Parathyroid adenoma (tissue), 2 donors: ENCODE data around the gene BBIP1.
A peak's percentile ranks its signal among the peaks of the same experiment; 100 is the strongest.

Experiments
- H2AFZ ChIP-seq: fragments of 300-600 bp; sonication (generic); one replicate; pipeline ENCODE4 v1.7.0; 2017; ENCODE audit warnings: antibody characterized with exemption, mild to moderate bottlenecking
- H3K27ac ChIP-seq: fragments of 300-600 bp; sonication (generic); one replicate; pipeline ENCODE4 v1.7.0; 2017
- H3K27me3 ChIP-seq: fragments of 300-600 bp; sonication (generic); one replicate; pipeline ENCODE4 v1.7.0; 2017; ENCODE audit warnings: low read length; ENCODE audit not compliant: control insufficient read depth, insufficient read depth
- H3K36me3 ChIP-seq: fragments of 300-600 bp; sonication (generic); one replicate; pipeline ENCODE4 v1.7.0; 2017; ENCODE audit warnings: low read length; ENCODE audit not compliant: control insufficient read depth, insufficient read depth
- H3K4me1 ChIP-seq: fragments of 300-600 bp; sonication (generic); one replicate; pipeline ENCODE4 v1.7.0; 2017; ENCODE audit warnings: control low read depth
- H3K4me2 ChIP-seq: fragments of 300-600 bp; sonication (generic); one replicate; pipeline ENCODE4 v1.7.0; 2017; ENCODE audit warnings: low read length
- H3K4me3 ChIP-seq: fragments of 300-600 bp; sonication (generic); one replicate; pipeline ENCODE4 v1.7.0; 2017; ENCODE audit warnings: low read depth, low read length
- H3K79me2 ChIP-seq: fragments of 300-600 bp; sonication (generic); one replicate; pipeline ENCODE4 v1.7.0; 2017; ENCODE audit warnings: control low read depth
- H3K9ac ChIP-seq: fragments of 300-600 bp; sonication (generic); one replicate; pipeline ENCODE4 v1.7.0; 2017; ENCODE audit warnings: mild to moderate bottlenecking
- H3K9me3 ChIP-seq: fragments of 300-600 bp; sonication (generic); one replicate; pipeline ENCODE4 v1.7.0; 2017; ENCODE audit warnings: low read length; ENCODE audit not compliant: control insufficient read depth
- TF ChIP-seq, protein P1 (sequence below): fragments of 300-600 bp; sonication (generic); IDR thresholded peaks from one replicate; pipeline ENCODE4 v1.7.0; 2017; ENCODE audit warnings: antibody characterized with exemption, mild to moderate bottlenecking
- donor health status: primary hyperparathyroidism.

Gene BBIP1

DNA sequence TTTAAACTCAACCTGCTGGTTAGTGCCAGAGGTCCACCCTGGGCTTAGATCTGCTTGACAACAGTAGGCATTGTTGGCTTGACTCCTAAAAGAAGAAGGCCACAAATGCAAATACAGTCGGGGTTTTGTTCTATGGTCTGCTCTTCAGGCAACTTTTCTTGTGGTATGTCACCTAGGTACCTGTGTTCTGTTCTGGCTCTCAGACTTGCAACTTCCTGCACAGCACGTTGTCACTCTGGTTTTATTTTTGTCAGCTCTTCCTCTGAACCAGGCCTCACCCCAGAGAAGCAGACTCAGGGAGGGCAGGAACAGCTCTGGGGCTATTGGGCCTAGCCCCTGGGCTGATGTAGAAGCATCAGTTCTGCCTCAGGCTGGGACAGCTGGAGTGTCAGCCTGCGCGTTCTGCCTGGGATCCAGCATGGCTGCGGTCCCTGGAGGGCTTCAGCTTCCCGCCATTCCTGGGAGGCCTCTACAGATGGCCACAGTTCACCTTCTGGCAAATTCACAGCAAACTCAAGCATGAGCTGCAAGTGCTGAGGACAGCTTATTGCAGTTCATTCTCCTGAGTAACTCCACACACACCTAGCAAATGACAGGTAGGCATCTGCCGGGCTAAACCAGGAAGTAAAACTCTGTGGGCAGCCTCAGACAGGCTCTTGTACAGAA is 58.3 kb downstream of the BBIP1 start:
- Histone ChIP-seq H3K4me3 (no peak overlapping the region), H3K79me2 (no peaks in the 10 kb centered on the region), H3K9me3 (no peaks in the 10 kb centered on the region), H3K36me3 (no peaks in the 10 kb centered on the region), H3K4me1 (peaks cover 56% of the 10 kb centered on the region), H3K27ac (peak overlapping the region; percentile 98), H3K27me3 (no peaks in the 10 kb centered on the region), H3K9ac (no peak overlapping the region), H3K4me2 (peak overlapping the region; percentile 12), H2AFZ (peak overlapping the region; percentile 48)
- TF ChIP-seq, protein P1, sequence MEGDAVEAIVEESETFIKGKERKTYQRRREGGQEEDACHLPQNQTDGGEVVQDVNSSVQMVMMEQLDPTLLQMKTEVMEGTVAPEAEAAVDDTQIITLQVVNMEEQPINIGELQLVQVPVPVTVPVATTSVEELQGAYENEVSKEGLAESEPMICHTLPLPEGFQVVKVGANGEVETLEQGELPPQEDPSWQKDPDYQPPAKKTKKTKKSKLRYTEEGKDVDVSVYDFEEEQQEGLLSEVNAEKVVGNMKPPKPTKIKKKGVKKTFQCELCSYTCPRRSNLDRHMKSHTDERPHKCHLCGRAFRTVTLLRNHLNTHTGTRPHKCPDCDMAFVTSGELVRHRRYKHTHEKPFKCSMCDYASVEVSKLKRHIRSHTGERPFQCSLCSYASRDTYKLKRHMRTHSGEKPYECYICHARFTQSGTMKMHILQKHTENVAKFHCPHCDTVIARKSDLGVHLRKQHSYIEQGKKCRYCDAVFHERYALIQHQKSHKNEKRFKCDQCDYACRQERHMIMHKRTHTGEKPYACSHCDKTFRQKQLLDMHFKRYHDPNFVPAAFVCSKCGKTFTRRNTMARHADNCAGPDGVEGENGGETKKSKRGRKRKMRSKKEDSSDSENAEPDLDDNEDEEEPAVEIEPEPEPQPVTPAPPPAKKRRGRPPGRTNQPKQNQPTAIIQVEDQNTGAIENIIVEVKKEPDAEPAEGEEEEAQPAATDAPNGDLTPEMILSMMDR, result no peak

DNA sequence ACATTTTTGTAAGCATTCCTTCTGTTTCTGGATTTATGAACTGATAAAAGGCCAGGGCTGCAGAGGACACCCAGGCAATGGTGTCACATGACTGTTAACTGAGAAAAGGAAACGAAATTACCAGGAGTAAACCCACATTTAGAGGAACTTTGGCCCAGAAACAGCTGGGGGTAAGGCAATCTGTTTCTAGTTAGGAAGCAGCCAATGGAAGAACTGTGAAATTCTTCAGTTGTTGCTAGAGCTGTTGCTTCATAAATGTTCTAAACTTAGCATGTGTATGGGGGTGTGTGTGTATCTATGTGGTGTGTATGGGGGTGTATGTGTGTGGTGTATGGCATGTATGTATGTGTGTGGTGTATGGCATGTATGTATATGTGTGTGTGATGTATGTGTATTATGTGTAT is 59.0 kb downstream of the BBIP1 start:
- Histone ChIP-seq H3K27me3 (no peaks in the 10 kb centered on the region), H3K36me3 (no peaks in the 10 kb centered on the region), H3K4me1 (peaks cover 53% of the 10 kb centered on the region), H3K79me2 (peaks cover 2% of the 10 kb centered on the region), H3K9ac (no peak overlapping the region), H2AFZ (no peak overlapping the region), H3K27ac (peak overlapping the region; percentile 98), H3K4me3 (no peak overlapping the region), H3K4me2 (peak overlapping the region; percentile 29), H3K9me3 (no peaks in the 10 kb centered on the region)
- TF ChIP-seq, protein P1, result no peak

DNA sequence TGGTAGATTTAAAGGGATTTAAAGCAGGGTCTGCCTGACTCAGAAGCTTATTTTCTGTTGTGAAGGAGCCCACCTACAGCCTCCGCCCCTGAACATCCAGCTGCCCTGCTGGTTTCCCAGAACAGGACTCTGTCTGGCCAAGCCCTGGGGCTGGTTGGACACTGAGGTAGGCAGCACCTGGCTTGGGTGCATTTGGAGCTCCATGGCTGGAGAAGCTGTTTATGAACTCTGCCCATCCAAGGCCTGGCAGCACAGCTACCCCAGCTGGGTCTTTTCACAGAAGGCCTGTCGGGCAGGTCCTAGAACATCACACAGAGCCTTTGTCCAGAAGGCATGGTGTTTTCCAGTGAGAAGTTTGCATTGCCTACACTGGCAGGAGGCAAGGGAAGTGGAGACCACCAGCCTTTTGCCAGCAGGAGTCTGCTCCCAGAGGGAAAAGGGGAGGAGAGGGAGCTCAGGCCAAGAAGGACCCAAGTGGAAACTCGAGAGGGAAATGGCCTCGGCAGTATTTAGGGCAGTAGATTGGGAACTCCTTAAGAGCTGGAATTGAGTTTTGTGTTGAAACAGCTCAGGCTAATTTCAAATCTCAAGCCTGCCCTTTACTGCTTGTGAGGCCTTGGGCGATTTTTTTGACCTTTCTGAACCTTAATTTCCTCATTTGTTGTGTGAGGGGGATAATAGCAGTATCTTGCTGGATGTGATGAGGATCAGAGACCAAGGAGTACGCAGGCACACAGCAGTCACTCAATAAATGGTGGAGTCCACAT is 59.6 kb downstream of the BBIP1 start:
- H3K4me3 ChIP-seq, result no peak overlapping the region
- peak overlapping the region; percentile 98 for H3K27ac ChIP-seq
- H3K27me3 ChIP-seq, result no peaks in the 10 kb centered on the region
- peaks cover 6% of the 10 kb centered on the region for H3K79me2 ChIP-seq
- TF ChIP-seq, protein P1, result no peak
- H3K4me2 ChIP-seq, result peak overlapping the region; percentile 29
- no peak overlapping the region for H3K9ac ChIP-seq
- H3K36me3 ChIP-seq, result no peaks in the 10 kb centered on the region
- no peaks in the 10 kb centered on the region for H3K9me3 ChIP-seq
- H3K4me1 ChIP-seq, result peaks cover 50% of the 10 kb centered on the region
- H2AFZ ChIP-seq, result peak overlapping the region; percentile 44

DNA sequence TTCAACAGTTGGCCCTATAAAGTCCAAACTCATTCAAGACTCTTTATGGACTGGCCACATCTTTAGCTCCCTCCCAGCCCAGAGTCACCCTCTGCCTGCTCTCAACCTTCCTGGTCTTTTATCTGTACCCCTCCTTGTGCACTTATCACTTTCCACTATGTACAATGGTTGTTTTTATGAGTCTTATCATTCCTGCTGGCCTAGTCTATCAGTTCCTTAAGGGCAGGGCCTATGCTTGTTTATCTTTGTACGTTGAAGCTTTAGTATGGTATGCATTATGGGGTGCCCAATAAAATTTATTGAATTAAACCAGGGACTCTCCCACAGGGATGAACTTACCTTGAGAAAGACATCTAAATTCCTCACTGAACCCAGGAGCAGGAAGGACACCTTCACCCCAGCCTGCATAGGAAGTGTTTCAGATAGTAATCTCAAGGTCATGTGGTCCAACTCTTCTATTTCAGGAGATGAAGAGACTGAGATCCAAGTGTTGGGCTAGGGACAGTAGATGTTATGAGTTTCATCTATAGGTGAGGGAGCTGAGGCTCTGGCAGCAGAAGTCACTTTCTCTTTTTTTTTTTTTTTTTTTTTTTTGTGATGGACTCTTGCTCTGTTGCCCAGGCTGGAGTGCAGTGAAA is 60.6 kb downstream of the BBIP1 start:
- Histone ChIP-seq H3K4me3 (peak overlapping the region; percentile 24), H3K79me2 (peaks cover 6% of the 10 kb centered on the region), H3K27ac (peak overlapping the region; percentile 98), H3K9me3 (no peaks in the 10 kb centered on the region), H3K4me2 (peak overlapping the region; percentile 69), H3K27me3 (no peaks in the 10 kb centered on the region), H3K4me1 (peaks cover 50% of the 10 kb centered on the region), H3K9ac (no peak overlapping the region), H3K36me3 (no peaks in the 10 kb centered on the region), H2AFZ (no peak overlapping the region)
- TF ChIP-seq, protein P1, result no peak
